A673 (cell line): ENCODE results near the gene PRPF4. TPM values are rescaled to one million over a fixed set of nuclear protein-coding genes. Genes with fewer than 3 reads are reported as not detected.
"Not testable (repeated sequence)": the region's sequence is repeated elsewhere in the genome, so short reads cannot be mapped to it uniquely, and the experiment has no call there.

Source experiments
- BruUV-seq: library from RNA; stranded (reverse); fragments of 400-500 nt; replicated peaks from 2 replicates; lab custom pipeline; 2021; lab: Mats Ljungman, UMichigan
- CTCF ChIA-PET: fragments of 300-600 bp; sonication (Branson Sonifier 250); formaldehyde crosslinking; loops from one replicate; lab custom pipeline; 2022; ENCODE audit warnings: antibody characterized with exemption; lab: Charles Lee
- POLR2A ChIA-PET: fragments of 300-600 bp; sonication (Branson Sonifier 250); formaldehyde crosslinking; loops from one replicate; lab custom pipeline; 2022; ENCODE audit warnings: antibody characterized with exemption; ENCODE audit not compliant: low non-redundant PET; lab: Charles Lee
- DNase-seq: peaks from one replicate; pipeline ENCODE4 v3.0.0-alpha.2; 2015; ENCODE audit warnings: low spot score
- H3K27ac ChIP-seq: fragments of 200-600 bp; sonication (generic); 2 replicates; pipeline ENCODE4 v1.5.1; 2016; ENCODE audit warnings: mixed run types, low read depth, mild to moderate bottlenecking, mixed read lengths, antibody characterized with exemption, low read length; ENCODE audit not compliant: poor library complexity, severe bottlenecking
- H3K27me3 ChIP-seq: fragments of 200-600 bp; sonication (generic); replicated peaks from 2 replicates; pipeline ENCODE4 v1.6.1; 2017; ENCODE audit warnings: mixed run types, low read depth, mild to moderate bottlenecking, mixed read lengths, antibody characterized with exemption, low read length; ENCODE audit not compliant: insufficient read depth, poor library complexity
- H3K36me3 ChIP-seq: fragments of 200-600 bp; sonication (generic); 2 replicates; pipeline ENCODE4 v1.6.1; 2016; ENCODE audit warnings: mixed run types, mild to moderate bottlenecking, mixed read lengths, antibody characterized with exemption, low read length; ENCODE audit not compliant: insufficient read depth, poor library complexity, severe bottlenecking
- H3K4me1 ChIP-seq: fragments of 200-600 bp; sonication (generic); 2 replicates; pipeline ENCODE4 v1.6.1; 2017; ENCODE audit warnings: mixed run types, mild to moderate bottlenecking, mixed read lengths, antibody characterized with exemption, low read length; ENCODE audit not compliant: insufficient read depth, poor library complexity, severe bottlenecking
- H3K4me3 ChIP-seq: fragments of 200-600 bp; sonication (generic); 2 replicates; pipeline ENCODE4 v1.5.1; 2016; ENCODE audit warnings: low read depth, mixed run types, mild to moderate bottlenecking, mixed read lengths, low read length; ENCODE audit not compliant: poor library complexity, severe bottlenecking
- H3K9me3 ChIP-seq: fragments of 200-600 bp; sonication (generic); 2 replicates; pipeline ENCODE4 v1.6.1; 2016; ENCODE audit warnings: mixed run types, low read depth, mild to moderate bottlenecking, mixed read lengths, antibody characterized with exemption, low read length; ENCODE audit not compliant: poor library complexity, severe bottlenecking
- EZH2 ChIP-seq: fragments of 200-600 bp; sonication (generic); IDR thresholded peaks from 2 replicates; pipeline ENCODE4 v1.6.1; 2017; ENCODE audit warnings: borderline replicate concordance, low read depth, mild to moderate bottlenecking, mixed read lengths, antibody characterized with exemption, low read length; ENCODE audit not compliant: poor library complexity, severe bottlenecking
- intact Hi-C: fragments of 100-400 bp; cut with micrococcal nuclease; formaldehyde crosslinking; loops from one replicate; pipeline ENCODE4 v1.10.0; 2022; ENCODE audit not compliant: unreplicated experiment
- total RNA-seq: library from RNA; stranded (reverse); gene quantifications from 2 replicates; pipeline ENCODE4 v1.2.3, GENCODE V29; 2021
- TF ChIP-seq, protein P1 (sequence below): fragments of 300-800, 200-600 bp; sonication (generic); conservative IDR thresholded peaks from 2 replicates; pipeline ENCODE4 v1.5.1; 2017; ENCODE audit warnings: low read depth, mild to moderate bottlenecking, antibody characterized with exemption, low read length, moderate library complexity, mixed read lengths

Gene PRPF4
- total RNA-seq, 1 experiment from 2014 or later = 59.8 TPM

DNA sequence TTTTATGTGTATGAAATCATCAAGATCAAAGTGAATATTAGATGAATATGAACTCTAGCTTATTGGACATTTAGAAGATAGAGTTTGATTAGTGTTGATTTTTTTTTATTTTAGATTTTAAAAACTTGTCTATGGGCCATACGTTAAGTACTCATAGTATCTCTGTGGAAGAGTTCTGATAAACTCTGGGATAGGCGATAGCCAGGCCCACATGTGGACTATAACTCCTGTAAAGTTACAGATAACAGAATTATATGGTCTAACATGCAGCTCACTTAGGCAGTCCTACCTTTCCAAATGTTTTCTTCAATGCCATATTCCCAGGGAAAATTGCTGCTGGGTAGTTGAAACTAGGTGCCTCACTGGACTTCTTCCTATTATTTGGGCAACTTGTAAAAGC, 43.8 kb upstream of the PRPF4 start:
- BruUV-seq = no TSS peak
- no peaks in the 10 kb centered on the region for H3K27me3 ChIP-seq
- intact Hi-C loops = no loop called here
- DNase-seq = no peak
- H3K36me3 ChIP-seq = no peaks in the 10 kb centered on the region
- H3K4me3 ChIP-seq = no peak overlapping the region
- no peaks in the 10 kb centered on the region for H3K9me3 ChIP-seq
- TF ChIP-seq, protein P1, sequence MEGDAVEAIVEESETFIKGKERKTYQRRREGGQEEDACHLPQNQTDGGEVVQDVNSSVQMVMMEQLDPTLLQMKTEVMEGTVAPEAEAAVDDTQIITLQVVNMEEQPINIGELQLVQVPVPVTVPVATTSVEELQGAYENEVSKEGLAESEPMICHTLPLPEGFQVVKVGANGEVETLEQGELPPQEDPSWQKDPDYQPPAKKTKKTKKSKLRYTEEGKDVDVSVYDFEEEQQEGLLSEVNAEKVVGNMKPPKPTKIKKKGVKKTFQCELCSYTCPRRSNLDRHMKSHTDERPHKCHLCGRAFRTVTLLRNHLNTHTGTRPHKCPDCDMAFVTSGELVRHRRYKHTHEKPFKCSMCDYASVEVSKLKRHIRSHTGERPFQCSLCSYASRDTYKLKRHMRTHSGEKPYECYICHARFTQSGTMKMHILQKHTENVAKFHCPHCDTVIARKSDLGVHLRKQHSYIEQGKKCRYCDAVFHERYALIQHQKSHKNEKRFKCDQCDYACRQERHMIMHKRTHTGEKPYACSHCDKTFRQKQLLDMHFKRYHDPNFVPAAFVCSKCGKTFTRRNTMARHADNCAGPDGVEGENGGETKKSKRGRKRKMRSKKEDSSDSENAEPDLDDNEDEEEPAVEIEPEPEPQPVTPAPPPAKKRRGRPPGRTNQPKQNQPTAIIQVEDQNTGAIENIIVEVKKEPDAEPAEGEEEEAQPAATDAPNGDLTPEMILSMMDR = no peak
- no peak for TF ChIP-seq EZH2
- peaks cover 18% of the 10 kb centered on the region for H3K4me1 ChIP-seq
- H3K27ac ChIP-seq = no peak overlapping the region
- POLR2A ChIA-PET = no interaction called here
- CTCF ChIA-PET = no interaction called here

DNA sequence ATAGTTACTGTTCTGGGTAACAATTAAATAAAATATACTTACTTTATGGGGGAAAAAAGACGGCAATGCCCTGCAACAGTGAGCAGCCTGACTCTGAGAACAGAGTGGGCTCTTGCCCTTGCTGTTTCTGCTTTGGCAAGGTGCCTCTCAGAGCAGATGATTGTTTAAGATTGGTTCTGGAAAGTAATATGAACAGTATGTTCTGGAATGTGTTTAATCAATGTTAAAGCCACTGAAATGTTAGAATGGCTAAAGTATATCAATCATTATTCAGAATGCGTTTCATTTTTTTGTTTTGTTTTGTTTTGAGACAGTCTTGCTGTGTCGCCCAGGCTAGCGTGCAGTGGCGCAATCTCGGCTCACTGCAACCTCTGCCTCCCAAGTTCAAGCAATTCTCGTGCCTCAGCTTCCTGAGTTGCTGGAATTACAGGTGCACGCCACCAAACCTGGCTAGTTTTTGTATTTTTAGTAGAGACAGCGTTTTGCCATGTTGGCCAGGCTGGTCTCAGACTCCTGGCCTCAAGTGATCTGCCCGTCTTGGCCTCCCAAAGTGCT, 39.7 kb upstream of the PRPF4 start:
- POLR2A ChIA-PET, CTCF ChIA-PET, H3K27me3 ChIP-seq, H3K27ac ChIP-seq, BruUV-seq, H3K9me3 ChIP-seq, intact Hi-C loops, H3K36me3 ChIP-seq, H3K4me3 ChIP-seq, DNase-seq: not testable (repeated sequence)
- H3K4me1 ChIP-seq = peaks cover 25% of the 10 kb centered on the region

DNA sequence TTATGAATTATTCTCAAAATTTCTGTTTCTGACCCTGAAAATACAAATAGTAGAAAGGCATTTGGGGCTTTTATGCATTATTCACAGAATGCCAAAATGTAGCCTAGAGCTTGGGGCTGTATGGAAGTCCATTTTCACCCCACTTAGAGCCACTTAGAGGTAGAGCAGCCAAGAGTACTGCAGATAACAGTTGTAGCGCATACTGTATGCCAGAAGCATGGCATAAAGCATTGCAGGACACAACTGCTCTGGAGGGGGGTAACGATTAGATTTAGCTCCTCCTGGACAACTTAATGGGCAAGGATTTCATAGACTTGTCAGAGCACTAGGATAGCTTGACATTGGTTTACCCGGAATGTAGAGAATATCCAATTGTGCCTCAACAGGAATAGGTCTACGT, 38.4 kb upstream of the PRPF4 start:
- DNase-seq = no peak
- BruUV-seq = no TSS peak
- Histone ChIP-seq H3K27ac (no peak overlapping the region), H3K4me1 (peaks cover 25% of the 10 kb centered on the region), H3K27me3 (no peaks in the 10 kb centered on the region), H3K9me3 (no peaks in the 10 kb centered on the region), H3K36me3 (no peaks in the 10 kb centered on the region), H3K4me3 (no peak overlapping the region)
- ChIA-PET POLR2A (no interaction called here), CTCF (no interaction called here)
- no peak for TF ChIP-seq EZH2
- TF ChIP-seq, protein P1 = no peak
- intact Hi-C loops = no loop called here

DNA sequence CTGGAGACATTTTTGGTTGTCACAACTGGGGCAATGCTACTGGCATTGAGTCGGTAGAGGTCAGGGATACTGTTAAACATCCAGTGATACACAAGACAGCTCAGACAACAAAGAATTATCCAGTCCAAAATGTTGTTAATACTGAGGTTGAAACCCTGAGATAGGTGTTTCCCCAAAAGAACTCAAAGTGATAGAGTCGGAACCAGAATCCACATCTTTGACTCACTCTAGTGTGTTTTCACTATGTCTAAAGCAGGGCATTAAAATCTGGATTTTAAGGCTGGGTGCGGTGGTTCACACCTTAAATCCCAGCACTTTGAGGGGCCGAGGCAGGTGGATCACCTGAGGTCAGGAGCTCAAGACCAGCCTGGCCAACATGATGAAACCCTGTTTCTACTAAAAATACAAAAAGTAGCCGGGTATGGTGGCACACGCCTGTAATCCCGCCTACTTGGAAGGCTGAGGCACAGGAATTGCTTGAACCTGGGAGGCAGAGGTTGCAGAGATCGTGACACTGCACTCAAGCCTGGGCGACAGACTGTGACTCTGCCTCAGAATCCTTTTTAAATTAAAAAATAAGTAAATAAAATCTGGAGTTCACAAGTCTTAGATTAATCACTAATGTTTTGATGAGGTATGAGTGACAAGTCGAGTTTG, 37.1 kb upstream of the PRPF4 start:
- no peak overlapping the region for H3K4me3 ChIP-seq
- CTCF ChIA-PET = no interaction called here
- no peaks in the 10 kb centered on the region for H3K27me3 ChIP-seq
- H3K4me1 ChIP-seq = peaks cover 27% of the 10 kb centered on the region
- no peaks in the 10 kb centered on the region for H3K9me3 ChIP-seq
- H3K27ac ChIP-seq = no peak overlapping the region
- intact Hi-C loops = no loop called here
- TF ChIP-seq, protein P1 = no peak
- no peak for TF ChIP-seq EZH2
- no peak for DNase-seq
- H3K36me3 ChIP-seq = no peaks in the 10 kb centered on the region
- POLR2A ChIA-PET = no interaction called here
- BruUV-seq = no TSS peak
